HG02798 (cell line): Measurements from ENCODE around the gene AP3B1.

Source experiments
- ATAC-seq: cut with Tn5 transposase; IDR thresholded peaks from one replicate; pipeline ENCODE4 v1.9.1; 2021; ENCODE audit warnings: mild to moderate bottlenecking; ENCODE audit not compliant: unreplicated experiment, poor library complexity

The AP3B1 gene

GRCh38 chr5:77986261-77986660, 308.2 kb downstream of the AP3B1 start:
- ATAC-seq = no peak

GRCh38 chr5:77985247-77985646, 309.3 kb downstream of the AP3B1 start:
- no peak for ATAC-seq

GRCh38 chr5:77984587-77984986, 309.9 kb downstream of the AP3B1 start:
- no peak for ATAC-seq

- no peak for ATAC-seq
These were observed 310.9 kb downstream of the AP3B1 start for GRCh38 chr5:77983482-77984199.

GRCh38 chr5:77981820-77982219, 312.7 kb downstream of the AP3B1 start:
- ATAC-seq = no peak

- no peak for ATAC-seq
These were observed 319.9 kb downstream of the AP3B1 start for GRCh38 chr5:77974576-77974975.

- ATAC-seq = no peak
These were observed 321.3 kb downstream of the AP3B1 start for GRCh38 chr5:77973253-77973609.

GRCh38 chr5:77972469-77973252, 321.8 kb downstream of the AP3B1 start:
- peak; percentile 82 for ATAC-seq

- no peak for ATAC-seq
These were observed 322.6 kb downstream of the AP3B1 start for GRCh38 chr5:77971776-77972468.

- ATAC-seq = no peak
These were observed 323.6 kb downstream of the AP3B1 start for GRCh38 chr5:77970891-77971290.

GRCh38 chr5:77963795-77964194, 330.7 kb downstream of the AP3B1 start:
- no peak for ATAC-seq

- ATAC-seq = no peak
These were observed 333.6 kb downstream of the AP3B1 start for GRCh38 chr5:77960863-77961396.

GRCh38 chr5:77960305-77960704, 334.2 kb downstream of the AP3B1 start:
- ATAC-seq = no peak

- no peak for ATAC-seq
These were observed 335.7 kb downstream of the AP3B1 start for GRCh38 chr5:77958642-77959330.

- no peak for ATAC-seq
These were observed 336.5 kb downstream of the AP3B1 start for GRCh38 chr5:77957931-77958521.

- ATAC-seq = no peak
These were observed 337.0 kb downstream of the AP3B1 start for GRCh38 chr5:77957516-77957915.

- ATAC-seq = no peak
These were observed 337.4 kb downstream of the AP3B1 start for GRCh38 chr5:77957081-77957480.

GRCh38 chr5:77955577-77955976, 338.9 kb downstream of the AP3B1 start:
- no peak for ATAC-seq

- no peak for ATAC-seq
These were observed 341.1 kb downstream of the AP3B1 start for GRCh38 chr5:77953374-77953773.

GRCh38 chr5:77952636-77953212, 341.8 kb downstream of the AP3B1 start:
- ATAC-seq = no peak
